Upper lobe of left lung (tissue), 6 donors: ENCODE data around the gene ISOC2. TPM values are rescaled to one million over a fixed set of nuclear protein-coding genes. Genes with fewer than 3 reads are reported as not detected.
"Not testable (repeated sequence)": the region's sequence is repeated elsewhere in the genome, so short reads cannot be mapped to it uniquely, and the experiment has no call there.

Experiments
- ATAC-seq, 2 donors: fragments of 200-7000 bp; cut with Tn5 transposase; one replicate each; pipeline ENCODE4 v1.9.1; 2022; ENCODE audit warnings: mild to moderate bottlenecking in 2 of 2, moderate library complexity in 2 of 2; ENCODE audit not compliant: low FRiP score in 2 of 2
- DNase-seq, 2 donors: peaks; one replicate each; pipeline ENCODE4 v3.0.0-alpha.2; 2019 to 2020
- H3K27ac ChIP-seq, 4 donors: fragments of 200-600 bp; sonication (generic); one replicate each; pipeline ENCODE4 v1.5.1; 2016 to 2019
- H3K27me3 ChIP-seq, 4 donors: fragments of 200-600 bp; sonication (generic); one replicate each; pipeline ENCODE4 v1.5.1; 2017 to 2019
- H3K36me3 ChIP-seq, 4 donors: fragments of 200-600 bp; sonication (generic); one replicate each; pipeline ENCODE4 v1.5.1; 2016 to 2019
- H3K4me1 ChIP-seq, 4 donors: fragments of 200-600 bp; sonication (generic); one replicate each; pipeline ENCODE4 v1.5.1; 2018 to 2019
- H3K4me3 ChIP-seq, 4 donors: fragments of 200-600 bp; sonication (generic); one replicate each; pipeline ENCODE4 v1.5.1; 2017 to 2019; ENCODE audit warnings: mild to moderate bottlenecking in 2 of 4, moderate library complexity in 1 of 4
- H3K9me3 ChIP-seq, 4 donors: fragments of 200-600 bp; sonication (generic); one replicate each; pipeline ENCODE4 v1.5.1; 2018 to 2019
- EP300 ChIP-seq, 4 donors: sonication (generic); formaldehyde crosslinking; IDR thresholded peaks; one replicate each; pipeline ENCODE4 v1.5.1; 2017; ENCODE audit warnings: antibody characterized with exemption in 4 of 4, control low read depth in 2 of 4
- POLR2A ChIP-seq, 4 donors: fragments of 450-650 bp; IDR thresholded peaks; one replicate each; pipeline ENCODE4 v1.5.1; 2016 to 2017; ENCODE audit warnings: antibody characterized with exemption in 4 of 4, mild to moderate bottlenecking in 2 of 4
- POLR2AphosphoS5 ChIP-seq, 2 donors: sonication (generic); formaldehyde crosslinking; IDR thresholded peaks; one replicate each; pipeline ENCODE4 v1.5.1; 2017; ENCODE audit warnings: antibody characterized with exemption in 2 of 2
- WGBS, 2 donors: methylation state at CpG; one replicate each; pipeline ENCODE4 v1.1.5; 2017 to 2018; 5-methylcytosine and 5-hydroxymethylcytosine counted together
- total RNA-seq, 6 donors: library from RNA; depleted of rRNA in 4 of 6; stranded (reverse); fragments of >200 nt in 4 of 6; gene quantifications; one replicate each; pipeline versions ENCODE4 v1.1.0 to v1.2.1, GENCODE V29; 2016 to 2021
- TF ChIP-seq, protein P1 (sequence below), 6 experiments: fragments of 450-650 bp in 4 of 6; fragments of 200-600 bp in 2 of 6; sonication (generic) in 2 of 6; IDR thresholded peaks; one replicate each; pipeline ENCODE4 v1.5.1; 2016 to 2019; ENCODE audit warnings: antibody characterized with exemption in 6 of 6
- donor health status: DM: no; HTN: no; CAD: no; lungs with moderate emphysema.
- donor health status: DM: no; HTN: yes; CAD: no; lungs with severe emphysema.

The ISOC2 gene
- total RNA-seq, 6 donors from 2014 or later, result 4.2 to 44.8 (median 36.7) TPM

GRCh38 chr19:55419624-55420236 lies 41.7 kb downstream of the ISOC2 start:
- Histone ChIP-seq H3K27me3 (no peaks in the 10 kb centered on the region), H3K27ac (no peak overlapping the region), H3K4me1 (no peaks in the 10 kb centered on the region), H3K4me3 (no peak overlapping the region), H3K9me3 (no peaks in the 10 kb centered on the region), H3K36me3 (no peaks in the 10 kb centered on the region)
- DNase-seq (no peak), ATAC-seq (no peak)
- TF ChIP-seq, protein P1, sequence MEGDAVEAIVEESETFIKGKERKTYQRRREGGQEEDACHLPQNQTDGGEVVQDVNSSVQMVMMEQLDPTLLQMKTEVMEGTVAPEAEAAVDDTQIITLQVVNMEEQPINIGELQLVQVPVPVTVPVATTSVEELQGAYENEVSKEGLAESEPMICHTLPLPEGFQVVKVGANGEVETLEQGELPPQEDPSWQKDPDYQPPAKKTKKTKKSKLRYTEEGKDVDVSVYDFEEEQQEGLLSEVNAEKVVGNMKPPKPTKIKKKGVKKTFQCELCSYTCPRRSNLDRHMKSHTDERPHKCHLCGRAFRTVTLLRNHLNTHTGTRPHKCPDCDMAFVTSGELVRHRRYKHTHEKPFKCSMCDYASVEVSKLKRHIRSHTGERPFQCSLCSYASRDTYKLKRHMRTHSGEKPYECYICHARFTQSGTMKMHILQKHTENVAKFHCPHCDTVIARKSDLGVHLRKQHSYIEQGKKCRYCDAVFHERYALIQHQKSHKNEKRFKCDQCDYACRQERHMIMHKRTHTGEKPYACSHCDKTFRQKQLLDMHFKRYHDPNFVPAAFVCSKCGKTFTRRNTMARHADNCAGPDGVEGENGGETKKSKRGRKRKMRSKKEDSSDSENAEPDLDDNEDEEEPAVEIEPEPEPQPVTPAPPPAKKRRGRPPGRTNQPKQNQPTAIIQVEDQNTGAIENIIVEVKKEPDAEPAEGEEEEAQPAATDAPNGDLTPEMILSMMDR (IDR thresholded peaks at IDR 0.05), result no peak
- TF ChIP-seq POLR2AphosphoS5 (IDR thresholded peaks at IDR 0.05) (no peak), POLR2A (IDR thresholded peaks at IDR 0.05) (no peak), EP300 (IDR thresholded peaks at IDR 0.05) (no peak)
- WGBS, 2 donors, result 60 to 70% methylated on average over 1 to 5 of the region's 5 CpGs

DNA sequence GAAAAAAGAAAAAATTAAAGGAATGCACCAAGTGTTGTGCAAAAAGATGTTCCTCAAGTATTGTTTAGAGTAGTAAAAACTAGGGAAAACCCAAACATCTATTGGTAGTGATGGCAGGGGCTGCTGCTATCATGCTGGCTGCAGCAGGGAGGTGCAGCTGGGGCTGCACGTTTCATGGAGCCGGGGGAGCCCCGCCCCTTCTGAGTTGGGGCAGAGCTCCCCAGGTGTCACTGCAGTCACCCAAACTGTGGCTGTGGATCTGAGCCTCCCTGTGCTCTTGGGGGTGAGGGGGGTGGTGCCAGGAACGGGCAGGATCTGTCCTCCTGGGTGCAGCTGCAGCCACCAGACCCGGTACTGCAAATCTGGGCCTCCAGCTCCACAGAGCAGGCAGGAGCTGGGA lies 42.3 kb downstream of the ISOC2 start:
- no peak for DNase-seq
- H3K4me3 ChIP-seq, result no peak overlapping the region
- 59 to 73% methylated on average over 3 to 5 of the region's 5 CpGs for WGBS, 2 donors
- no peaks in the 10 kb centered on the region for H3K4me1 ChIP-seq
- no peaks in the 10 kb centered on the region for H3K9me3 ChIP-seq
- TF ChIP-seq POLR2A (IDR thresholded peaks at IDR 0.05) (no peak), POLR2AphosphoS5 (IDR thresholded peaks at IDR 0.05) (no peak), EP300 (IDR thresholded peaks at IDR 0.05) (no peak)
- TF ChIP-seq, protein P1 (IDR thresholded peaks at IDR 0.05), result no peak
- ATAC-seq, result no peak
- H3K27me3 ChIP-seq, result no peaks in the 10 kb centered on the region
- no peaks in the 10 kb centered on the region for H3K36me3 ChIP-seq
- no peak overlapping the region for H3K27ac ChIP-seq

GRCh38 chr19:55418185-55418584 lies 43.3 kb downstream of the ISOC2 start:
- TF ChIP-seq POLR2A (IDR thresholded peaks at IDR 0.05), result no peak
- TF ChIP-seq, protein P1 (IDR thresholded peaks at IDR 0.05), result peak; percentile 35 to 66 (median 54)
- Histone ChIP-seq H3K36me3 (no peaks in the 10 kb centered on the region), H3K4me3 (no peak overlapping the region), H3K4me1 (no peaks in the 10 kb centered on the region), H3K27ac (no peak overlapping the region), H3K9me3 (no peaks in the 10 kb centered on the region), H3K27me3 (no peaks in the 10 kb centered on the region)
- WGBS, 2 donors, result 19 to 22% methylated on average over 6 to 7 of the region's 7 CpGs
- ATAC-seq, result peak; percentile 71 to 89
- peak in 1 of 2 donors; percentile 39 for DNase-seq

DNA sequence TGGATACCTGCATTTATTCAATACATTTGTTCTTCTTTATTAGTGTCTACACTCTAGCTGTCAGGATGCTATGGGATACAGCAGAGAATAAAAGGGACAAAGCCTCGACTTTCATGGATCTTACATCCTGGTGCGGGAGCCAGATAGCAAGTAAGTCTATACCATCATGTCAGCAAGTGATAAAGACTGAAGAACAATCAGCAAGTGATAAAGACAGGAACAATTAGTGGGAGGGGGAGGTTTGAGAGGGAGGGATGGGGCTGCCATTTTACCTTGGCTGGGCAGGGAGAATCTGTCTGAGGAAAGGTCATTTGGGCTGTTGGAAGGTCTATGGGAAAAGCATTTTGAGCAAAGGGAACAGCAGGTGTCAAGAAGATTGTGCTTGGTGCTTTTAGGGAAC lies 51.3 kb downstream of the ISOC2 start:
- Histone ChIP-seq H3K4me1 (peaks cover 18 to 26% (median 19%) of the 10 kb centered on the region in 4 donors), H3K36me3 (peaks cover 0 to 7% (median 2%) of the 10 kb centered on the region in 4 donors), H3K27me3 (no peaks in the 10 kb centered on the region), H3K9me3 (no peaks in the 10 kb centered on the region), H3K27ac (no peak overlapping the region), H3K4me3 (no peak overlapping the region)
- ATAC-seq, result no peak
- DNase-seq, result no peak
- 85 to 96% methylated on average over 2 of the region's 2 CpGs for WGBS, 2 donors
- TF ChIP-seq, protein P1 (IDR thresholded peaks at IDR 0.05), result no peak

GRCh38 chr19:55409179-55409578 lies 52.3 kb downstream of the ISOC2 start:
- not testable (repeated sequence) for ATAC-seq, H3K4me3 ChIP-seq, H3K9me3 ChIP-seq, DNase-seq, H3K27ac ChIP-seq, H3K27me3 ChIP-seq
- 89 to 99% methylated on average over 8 of the region's 8 CpGs for WGBS, 2 donors
- Histone ChIP-seq H3K4me1 (peaks cover 18 to 26% (median 19%) of the 10 kb centered on the region in 4 donors), H3K36me3 (peaks cover 0 to 15% (median 4%) of the 10 kb centered on the region in 4 donors)
